K562 (cell line): ENCODE measurements around the gene CCT3. TPM values are rescaled to one million over a fixed set of nuclear protein-coding genes. Genes with fewer than 3 reads are reported as not detected.
A peak's percentile ranks its signal among the peaks of the same experiment; 100 is the strongest.

Source experiments
- COPS2 ChIP-seq: fragments of 450-650 bp; conservative IDR thresholded peaks from 2 replicates; pipeline ENCODE4 v1.6.1; 2016; ENCODE audit warnings: mild to moderate bottlenecking, moderate library complexity
- DPF2 ChIP-seq: fragments of 450-650 bp; IDR thresholded peaks from 2 replicates; pipeline ENCODE4 v1.6.1; 2016
- EWSR1 ChIP-seq: fragments of 450-650 bp; IDR thresholded peaks from 2 replicates; pipeline ENCODE4 v1.6.1; 2018; ENCODE audit warnings: borderline replicate concordance, mild to moderate bottlenecking, low read depth, moderate library complexity; ENCODE audit not compliant: partially characterized antibody
- GTF2E2 ChIP-seq: fragments of 200-800 bp; sonication (Bioruptor generic); IDR thresholded peaks from 2 replicates; pipeline ENCODE4 v1.6.1; 2016; ENCODE audit warnings: missing genetic modification characterization, missing compliant biosample characterization
- KDM1A ChIP-seq, 2 experiments: fragments of 450-650 bp; IDR thresholded peaks; 2 replicates each; pipeline ENCODE4 v1.6.1; 2016; ENCODE audit warnings: mild to moderate bottlenecking in 2 of 2
- MCM3 ChIP-seq: fragments of 450-650 bp; IDR thresholded peaks from 2 replicates; pipeline ENCODE4 v1.6.1; 2016
- POLR2H ChIP-seq: IDR thresholded peaks from 2 replicates; pipeline ENCODE4 v1.6.1; 2016; ENCODE audit warnings: missing genetic modification characterization, low read depth, mild to moderate bottlenecking, control low read depth, missing compliant biosample characterization, moderate library complexity
- PTTG1 ChIP-seq: fragments of 450-650 bp; IDR thresholded peaks from 2 replicates; pipeline ENCODE4 v1.6.1; 2016; ENCODE audit warnings: low read depth, mild to moderate bottlenecking, missing genetic modification characterization, missing compliant biosample characterization
- RBM34 ChIP-seq: fragments of 200-400 bp; formaldehyde crosslinking; IDR thresholded peaks from 2 replicates; pipeline ENCODE4 v1.6.1; 2018; ENCODE audit warnings: low read length, borderline replicate concordance; ENCODE audit not compliant: insufficient read depth
- ZNF436 ChIP-seq: fragments of 250-450, 450-650 bp; sonication (Bioruptor Pico); formaldehyde crosslinking; IDR thresholded peaks from 2 replicates; pipeline ENCODE4 v1.7.0; 2020; ENCODE audit warnings: mild to moderate bottlenecking
- ZNF668 ChIP-seq: fragments of 250-450 bp; sonication (Bioruptor Pico); IDR thresholded peaks from 2 replicates; pipeline ENCODE4 v1.8.0; 2022; ENCODE audit warnings: mild to moderate bottlenecking, inconsistent platforms
- polyA plus RNA-seq, 8 experiments: library from polyadenylated mRNA; depleted of rRNA in 4 of 8; stranded (reverse) in 5 of 8; unstranded in 3 of 8; fragments of >200 nt; fragmentation: Nextera tagmentation in 2 of 8; fragmentation: Illumina TruSeq in 1 of 8; extraction: Ambion mirVana in 2 of 8; extraction: Trizol in 1 of 8; gene quantifications; 2 replicates each; pipeline versions ENCODE4 v1.2.1 to v1.2.3, GENCODE V29; 2011 to 2014; ENCODE audit warnings: inconsistent platforms in 1 of 8, missing spikeins in 1 of 8
- total RNA-seq, 7 experiments: library from RNA; depleted of rRNA in 6 of 7; stranded (reverse); fragments of >200 nt in 6 of 7; fragmentation: Illumina TruSeq in 2 of 7; extraction: Trizol in 2 of 7; gene quantifications; 2 replicates each; pipeline versions ENCODE4 v1.2.1 to v1.2.3, GENCODE V29; 2011 to 2021; ENCODE audit warnings: low replicate concordance in 1 of 7
- TF ChIP-seq, protein P1 (sequence below): sonication (generic); formaldehyde crosslinking; IDR thresholded peaks from 2 replicates; pipeline ENCODE4 v1.8.0; 2022; ENCODE audit warnings: mild to moderate bottlenecking, missing genetic modification reagents
- TF ChIP-seq, protein P2 (sequence below): sonication (generic); formaldehyde crosslinking; IDR thresholded peaks from 2 replicates; pipeline ENCODE4 v1.8.1; 2023; ENCODE audit warnings: mild to moderate bottlenecking, missing genetic modification reagents
- TF ChIP-seq, protein P3 (sequence below): fragments of 250-450 bp; sonication (Bioruptor Pico); IDR thresholded peaks from 2 replicates; pipeline ENCODE4 v1.5.0; 2020; ENCODE audit warnings: mild to moderate bottlenecking
- TF ChIP-seq, protein P4 (sequence below): fragments of 450-650 bp; formaldehyde crosslinking; IDR thresholded peaks from 2 replicates; pipeline ENCODE4 v1.4.0; 2022; ENCODE audit warnings: missing genetic modification characterization
- TF ChIP-seq, protein P5 (sequence below), 3 experiments: IDR thresholded peaks in 2 of 3; conservative IDR thresholded peaks in 1 of 3; 2 replicates each; pipeline ENCODE4 v1.5.1; 2011 to 2012; ENCODE audit warnings: low read length in 3 of 3, mild to moderate bottlenecking in 3 of 3, control low read depth in 2 of 3, improper control_type of control experiment in 1 of 3, inconsistent platforms in 1 of 3, low read depth in 1 of 3, mixed read lengths in 1 of 3, moderate library complexity in 1 of 3; ENCODE audit not compliant: insufficient read depth in 2 of 3
- TF ChIP-seq, protein P6 (sequence below): sonication (generic); formaldehyde crosslinking; IDR thresholded peaks from 2 replicates; pipeline ENCODE4 v1.8.1; 2023; ENCODE audit warnings: mild to moderate bottlenecking, missing genetic modification reagents, moderate library complexity

CCT3 gene
- total and polyA plus RNA-seq, 9 of the 15 experiments (the other 6 are each of a cell fraction or from before 2014, with no cell fraction given) = 475 to 1,167 (median 610) TPM

DNA sequence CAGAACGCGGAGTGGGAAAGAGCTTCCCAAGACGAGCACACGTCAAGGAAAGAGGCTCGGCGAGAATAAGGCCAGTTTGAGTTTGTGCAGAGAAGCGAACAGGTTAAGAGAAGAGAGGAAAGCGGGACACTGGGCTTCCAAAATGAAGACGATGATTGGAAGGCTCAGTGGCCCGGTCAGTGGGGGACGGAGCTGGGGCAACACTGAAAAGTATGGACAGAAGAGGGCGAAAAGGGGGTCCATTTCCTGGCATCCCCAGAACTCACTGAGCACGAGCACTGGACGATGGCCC is 258 bp downstream of the CCT3 start (continued):
- TF ChIP-seq, protein P1, sequence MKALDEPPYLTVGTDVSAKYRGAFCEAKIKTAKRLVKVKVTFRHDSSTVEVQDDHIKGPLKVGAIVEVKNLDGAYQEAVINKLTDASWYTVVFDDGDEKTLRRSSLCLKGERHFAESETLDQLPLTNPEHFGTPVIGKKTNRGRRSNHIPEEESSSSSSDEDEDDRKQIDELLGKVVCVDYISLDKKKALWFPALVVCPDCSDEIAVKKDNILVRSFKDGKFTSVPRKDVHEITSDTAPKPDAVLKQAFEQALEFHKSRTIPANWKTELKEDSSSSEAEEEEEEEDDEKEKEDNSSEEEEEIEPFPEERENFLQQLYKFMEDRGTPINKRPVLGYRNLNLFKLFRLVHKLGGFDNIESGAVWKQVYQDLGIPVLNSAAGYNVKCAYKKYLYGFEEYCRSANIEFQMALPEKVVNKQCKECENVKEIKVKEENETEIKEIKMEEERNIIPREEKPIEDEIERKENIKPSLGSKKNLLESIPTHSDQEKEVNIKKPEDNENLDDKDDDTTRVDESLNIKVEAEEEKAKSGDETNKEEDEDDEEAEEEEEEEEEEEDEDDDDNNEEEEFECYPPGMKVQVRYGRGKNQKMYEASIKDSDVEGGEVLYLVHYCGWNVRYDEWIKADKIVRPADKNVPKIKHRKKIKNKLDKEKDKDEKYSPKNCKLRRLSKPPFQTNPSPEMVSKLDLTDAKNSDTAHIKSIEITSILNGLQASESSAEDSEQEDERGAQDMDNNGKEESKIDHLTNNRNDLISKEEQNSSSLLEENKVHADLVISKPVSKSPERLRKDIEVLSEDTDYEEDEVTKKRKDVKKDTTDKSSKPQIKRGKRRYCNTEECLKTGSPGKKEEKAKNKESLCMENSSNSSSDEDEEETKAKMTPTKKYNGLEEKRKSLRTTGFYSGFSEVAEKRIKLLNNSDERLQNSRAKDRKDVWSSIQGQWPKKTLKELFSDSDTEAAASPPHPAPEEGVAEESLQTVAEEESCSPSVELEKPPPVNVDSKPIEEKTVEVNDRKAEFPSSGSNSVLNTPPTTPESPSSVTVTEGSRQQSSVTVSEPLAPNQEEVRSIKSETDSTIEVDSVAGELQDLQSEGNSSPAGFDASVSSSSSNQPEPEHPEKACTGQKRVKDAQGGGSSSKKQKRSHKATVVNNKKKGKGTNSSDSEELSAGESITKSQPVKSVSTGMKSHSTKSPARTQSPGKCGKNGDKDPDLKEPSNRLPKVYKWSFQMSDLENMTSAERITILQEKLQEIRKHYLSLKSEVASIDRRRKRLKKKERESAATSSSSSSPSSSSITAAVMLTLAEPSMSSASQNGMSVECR (CRISPR knock-in tag) = no peak
- no peak for TF ChIP-seq EWSR1
- TF ChIP-seq MCM3 = no peak
- TF ChIP-seq, protein P2, sequence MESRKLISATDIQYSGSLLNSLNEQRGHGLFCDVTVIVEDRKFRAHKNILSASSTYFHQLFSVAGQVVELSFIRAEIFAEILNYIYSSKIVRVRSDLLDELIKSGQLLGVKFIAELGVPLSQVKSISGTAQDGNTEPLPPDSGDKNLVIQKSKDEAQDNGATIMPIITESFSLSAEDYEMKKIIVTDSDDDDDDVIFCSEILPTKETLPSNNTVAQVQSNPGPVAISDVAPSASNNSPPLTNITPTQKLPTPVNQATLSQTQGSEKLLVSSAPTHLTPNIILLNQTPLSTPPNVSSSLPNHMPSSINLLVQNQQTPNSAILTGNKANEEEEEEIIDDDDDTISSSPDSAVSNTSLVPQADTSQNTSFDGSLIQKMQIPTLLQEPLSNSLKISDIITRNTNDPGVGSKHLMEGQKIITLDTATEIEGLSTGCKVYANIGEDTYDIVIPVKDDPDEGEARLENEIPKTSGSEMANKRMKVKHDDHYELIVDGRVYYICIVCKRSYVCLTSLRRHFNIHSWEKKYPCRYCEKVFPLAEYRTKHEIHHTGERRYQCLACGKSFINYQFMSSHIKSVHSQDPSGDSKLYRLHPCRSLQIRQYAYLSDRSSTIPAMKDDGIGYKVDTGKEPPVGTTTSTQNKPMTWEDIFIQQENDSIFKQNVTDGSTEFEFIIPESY (CRISPR knock-in tag) = no peak
- TF ChIP-seq, protein P3, sequence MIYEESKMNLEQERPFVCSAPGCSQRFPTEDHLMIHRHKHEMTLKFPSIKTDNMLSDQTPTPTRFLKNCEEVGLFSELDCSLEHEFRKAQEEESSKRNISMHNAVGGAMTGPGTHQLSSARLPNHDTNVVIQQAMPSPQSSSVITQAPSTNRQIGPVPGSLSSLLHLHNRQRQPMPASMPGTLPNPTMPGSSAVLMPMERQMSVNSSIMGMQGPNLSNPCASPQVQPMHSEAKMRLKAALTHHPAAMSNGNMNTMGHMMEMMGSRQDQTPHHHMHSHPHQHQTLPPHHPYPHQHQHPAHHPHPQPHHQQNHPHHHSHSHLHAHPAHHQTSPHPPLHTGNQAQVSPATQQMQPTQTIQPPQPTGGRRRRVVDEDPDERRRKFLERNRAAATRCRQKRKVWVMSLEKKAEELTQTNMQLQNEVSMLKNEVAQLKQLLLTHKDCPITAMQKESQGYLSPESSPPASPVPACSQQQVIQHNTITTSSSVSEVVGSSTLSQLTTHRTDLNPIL (CRISPR knock-in tag) = no peak
- no peak for TF ChIP-seq PTTG1 (tag)
- TF ChIP-seq, protein P4, sequence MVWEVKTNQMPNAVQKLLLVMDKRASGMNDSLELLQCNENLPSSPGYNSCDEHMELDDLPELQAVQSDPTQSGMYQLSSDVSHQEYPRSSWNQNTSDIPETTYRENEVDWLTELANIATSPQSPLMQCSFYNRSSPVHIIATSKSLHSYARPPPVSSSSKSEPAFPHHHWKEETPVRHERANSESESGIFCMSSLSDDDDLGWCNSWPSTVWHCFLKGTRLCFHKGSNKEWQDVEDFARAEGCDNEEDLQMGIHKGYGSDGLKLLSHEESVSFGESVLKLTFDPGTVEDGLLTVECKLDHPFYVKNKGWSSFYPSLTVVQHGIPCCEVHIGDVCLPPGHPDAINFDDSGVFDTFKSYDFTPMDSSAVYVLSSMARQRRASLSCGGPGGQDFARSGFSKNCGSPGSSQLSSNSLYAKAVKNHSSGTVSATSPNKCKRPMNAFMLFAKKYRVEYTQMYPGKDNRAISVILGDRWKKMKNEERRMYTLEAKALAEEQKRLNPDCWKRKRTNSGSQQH (CRISPR knock-in tag) = 0 out of 2 replicates have a peak, but pooled peaks have one; percentile 56
- TF ChIP-seq RBM34 = no peak
- TF ChIP-seq DPF2 = no peak
- no peak for TF ChIP-seq KDM1A (IDR thresholded peaks at IDR 0.05)
- TF ChIP-seq, protein P5, sequence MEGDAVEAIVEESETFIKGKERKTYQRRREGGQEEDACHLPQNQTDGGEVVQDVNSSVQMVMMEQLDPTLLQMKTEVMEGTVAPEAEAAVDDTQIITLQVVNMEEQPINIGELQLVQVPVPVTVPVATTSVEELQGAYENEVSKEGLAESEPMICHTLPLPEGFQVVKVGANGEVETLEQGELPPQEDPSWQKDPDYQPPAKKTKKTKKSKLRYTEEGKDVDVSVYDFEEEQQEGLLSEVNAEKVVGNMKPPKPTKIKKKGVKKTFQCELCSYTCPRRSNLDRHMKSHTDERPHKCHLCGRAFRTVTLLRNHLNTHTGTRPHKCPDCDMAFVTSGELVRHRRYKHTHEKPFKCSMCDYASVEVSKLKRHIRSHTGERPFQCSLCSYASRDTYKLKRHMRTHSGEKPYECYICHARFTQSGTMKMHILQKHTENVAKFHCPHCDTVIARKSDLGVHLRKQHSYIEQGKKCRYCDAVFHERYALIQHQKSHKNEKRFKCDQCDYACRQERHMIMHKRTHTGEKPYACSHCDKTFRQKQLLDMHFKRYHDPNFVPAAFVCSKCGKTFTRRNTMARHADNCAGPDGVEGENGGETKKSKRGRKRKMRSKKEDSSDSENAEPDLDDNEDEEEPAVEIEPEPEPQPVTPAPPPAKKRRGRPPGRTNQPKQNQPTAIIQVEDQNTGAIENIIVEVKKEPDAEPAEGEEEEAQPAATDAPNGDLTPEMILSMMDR (IDR thresholded peaks at IDR 0.05 in 2 of 3, conservative IDR thresholded peaks at IDR 0.05 in 1 of 3; ENCODE audit: insufficient read depth in 2 of 3, low read depth in 1 of 3, low read length in 3 of 3) = 0 out of 6 replicates have a peak, but pooled peaks of 1 of the 3 experiments have one; percentile 16
- no peak for TF ChIP-seq POLR2H (tag)
- TF ChIP-seq ZNF436 (CRISPR knock-in tag) = no peak
- TF ChIP-seq ZNF668 (CRISPR knock-in tag) = no peak
- no peak for TF ChIP-seq GTF2E2 (tag)
- no peak for TF ChIP-seq COPS2
- TF ChIP-seq, protein P6, sequence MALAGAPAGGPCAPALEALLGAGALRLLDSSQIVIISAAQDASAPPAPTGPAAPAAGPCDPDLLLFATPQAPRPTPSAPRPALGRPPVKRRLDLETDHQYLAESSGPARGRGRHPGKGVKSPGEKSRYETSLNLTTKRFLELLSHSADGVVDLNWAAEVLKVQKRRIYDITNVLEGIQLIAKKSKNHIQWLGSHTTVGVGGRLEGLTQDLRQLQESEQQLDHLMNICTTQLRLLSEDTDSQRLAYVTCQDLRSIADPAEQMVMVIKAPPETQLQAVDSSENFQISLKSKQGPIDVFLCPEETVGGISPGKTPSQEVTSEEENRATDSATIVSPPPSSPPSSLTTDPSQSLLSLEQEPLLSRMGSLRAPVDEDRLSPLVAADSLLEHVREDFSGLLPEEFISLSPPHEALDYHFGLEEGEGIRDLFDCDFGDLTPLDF (CRISPR knock-in tag) = no peak
